ENCODE measurements around the gene ZNF831. TPM values are rescaled to one million over a fixed set of nuclear protein-coding genes. Genes with fewer than 3 reads are reported as not detected.

ZNF831 gene
- total RNA-seq, 1 experiment from 2014 or later, result not detected

DNA sequence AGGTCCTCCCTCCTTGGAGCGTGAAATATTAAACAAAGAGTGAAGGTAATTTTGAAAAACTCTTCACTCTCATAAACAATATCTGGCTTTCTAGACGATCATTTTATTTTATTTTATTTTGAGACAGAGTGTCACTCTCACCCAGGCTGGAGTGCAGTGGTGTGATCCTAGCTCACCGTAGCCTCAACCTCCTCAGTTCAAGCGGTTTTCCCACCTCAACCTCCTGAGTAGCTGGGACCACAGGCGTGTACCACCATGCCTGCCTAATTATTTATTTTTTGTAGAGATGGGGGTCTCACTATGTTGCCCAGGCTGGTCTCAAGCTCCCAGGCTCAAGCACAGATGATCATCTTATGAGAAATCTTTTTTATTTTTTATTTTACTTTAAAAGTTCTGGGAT is 16.4 kb downstream of the ZNF831 start:
- intact Hi-C loops (cut with micrococcal nuclease; ENCODE audit: unreplicated experiment), result no loop called here
- CTCF ChIA-PET, result interaction anchor here (0.6 to 0.8 kb wide), 2 partner anchors 92 to 416 kb away, joined by 3 to 5 read pairs; no protein-coding TSS in a partner anchor
- no peaks in the 10 kb centered on the region for H3K4me1 Mint-ChIP-seq (ENCODE audit: low read depth, unreplicated experiment)
- no TSS peak for BruUV-seq (replicated peaks)
- H3K9me3 Mint-ChIP-seq (ENCODE audit: low read depth, unreplicated experiment), result no peaks in the 10 kb centered on the region
- H3K36me3 Mint-ChIP-seq (ENCODE audit: insufficient read depth, unreplicated experiment), result no peaks in the 10 kb centered on the region
- H3K27ac Mint-ChIP-seq (ENCODE audit: unreplicated experiment), result no peak overlapping the region
- peaks cover 94% of the 10 kb centered on the region for H3K27me3 Mint-ChIP-seq (ENCODE audit: unreplicated experiment)
- DNase-seq, result no peak
- no peak overlapping the region for H3K4me3 Mint-ChIP-seq (ENCODE audit: low read depth, unreplicated experiment)
- TF ChIP-seq, protein P1, sequence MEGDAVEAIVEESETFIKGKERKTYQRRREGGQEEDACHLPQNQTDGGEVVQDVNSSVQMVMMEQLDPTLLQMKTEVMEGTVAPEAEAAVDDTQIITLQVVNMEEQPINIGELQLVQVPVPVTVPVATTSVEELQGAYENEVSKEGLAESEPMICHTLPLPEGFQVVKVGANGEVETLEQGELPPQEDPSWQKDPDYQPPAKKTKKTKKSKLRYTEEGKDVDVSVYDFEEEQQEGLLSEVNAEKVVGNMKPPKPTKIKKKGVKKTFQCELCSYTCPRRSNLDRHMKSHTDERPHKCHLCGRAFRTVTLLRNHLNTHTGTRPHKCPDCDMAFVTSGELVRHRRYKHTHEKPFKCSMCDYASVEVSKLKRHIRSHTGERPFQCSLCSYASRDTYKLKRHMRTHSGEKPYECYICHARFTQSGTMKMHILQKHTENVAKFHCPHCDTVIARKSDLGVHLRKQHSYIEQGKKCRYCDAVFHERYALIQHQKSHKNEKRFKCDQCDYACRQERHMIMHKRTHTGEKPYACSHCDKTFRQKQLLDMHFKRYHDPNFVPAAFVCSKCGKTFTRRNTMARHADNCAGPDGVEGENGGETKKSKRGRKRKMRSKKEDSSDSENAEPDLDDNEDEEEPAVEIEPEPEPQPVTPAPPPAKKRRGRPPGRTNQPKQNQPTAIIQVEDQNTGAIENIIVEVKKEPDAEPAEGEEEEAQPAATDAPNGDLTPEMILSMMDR (IDR thresholded peaks at IDR 0.05; ENCODE audit: unreplicated experiment), result no peak

- CTCF ChIA-PET, result no interaction called here
- no peak overlapping the region for H3K27ac Mint-ChIP-seq (ENCODE audit: unreplicated experiment)
Measured at GRCh38 chr20:59181936-59182335, 18.3 kb downstream of the ZNF831 start.

DNA sequence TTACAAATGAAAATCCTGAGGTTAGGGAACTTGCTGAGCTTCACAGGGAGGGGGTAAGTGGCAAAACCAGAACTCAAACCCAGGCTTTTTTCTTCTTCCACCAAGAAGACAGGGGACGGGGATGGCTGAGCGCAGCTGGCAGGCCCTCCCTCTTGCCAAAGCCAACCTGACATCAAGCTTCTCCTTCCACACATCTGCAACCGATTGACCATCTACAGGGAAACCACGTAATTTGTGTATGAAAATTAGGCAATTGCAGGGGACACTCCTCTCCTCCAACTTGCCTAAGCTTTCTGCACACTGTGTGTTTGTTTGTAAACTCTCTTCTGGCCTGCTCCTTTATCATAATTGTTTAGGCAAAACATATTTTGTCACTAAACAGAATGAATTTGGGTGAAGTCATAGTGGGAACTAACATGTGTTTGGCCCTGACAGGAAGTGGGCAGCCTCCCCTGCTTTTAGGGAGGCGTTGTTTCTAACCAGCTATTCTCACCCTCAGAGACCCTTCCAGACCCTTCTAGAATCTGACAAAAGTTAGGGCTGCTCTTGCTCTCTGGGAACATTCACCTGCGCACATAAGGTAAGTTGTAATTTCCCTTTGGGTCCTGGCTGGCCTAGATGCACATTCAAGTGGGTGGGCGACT is 18.9 kb downstream of the ZNF831 start:
- CTCF ChIA-PET, result no interaction called here
- H3K4me3 Mint-ChIP-seq (ENCODE audit: low read depth, unreplicated experiment), result no peak overlapping the region
- no peak for DNase-seq
- BruUV-seq (replicated peaks), result no TSS peak
- TF ChIP-seq, protein P1 (IDR thresholded peaks at IDR 0.05; ENCODE audit: unreplicated experiment), result no peak
- H3K4me1 Mint-ChIP-seq (ENCODE audit: low read depth, unreplicated experiment), result no peaks in the 10 kb centered on the region
- H3K27ac Mint-ChIP-seq (ENCODE audit: unreplicated experiment), result no peak overlapping the region
- H3K27me3 Mint-ChIP-seq (ENCODE audit: unreplicated experiment), result peaks cover 94% of the 10 kb centered on the region
- H3K9me3 Mint-ChIP-seq (ENCODE audit: low read depth, unreplicated experiment), result no peaks in the 10 kb centered on the region
- intact Hi-C loops (cut with micrococcal nuclease; ENCODE audit: unreplicated experiment), result no loop called here
- no peaks in the 10 kb centered on the region for H3K36me3 Mint-ChIP-seq (ENCODE audit: insufficient read depth, unreplicated experiment)

More at GRCh38 chr20:59181936-59182335, 18.3 kb downstream of the ZNF831 start:
- no peak for DNase-seq
- no TSS peak for BruUV-seq (replicated peaks)
- peaks cover 94% of the 10 kb centered on the region for H3K27me3 Mint-ChIP-seq (ENCODE audit: unreplicated experiment)
- TF ChIP-seq, protein P1 (IDR thresholded peaks at IDR 0.05; ENCODE audit: unreplicated experiment), result no peak
- H3K9me3 Mint-ChIP-seq (ENCODE audit: low read depth, unreplicated experiment), result no peaks in the 10 kb centered on the region
- H3K4me1 Mint-ChIP-seq (ENCODE audit: low read depth, unreplicated experiment), result no peaks in the 10 kb centered on the region
- H3K4me3 Mint-ChIP-seq (ENCODE audit: low read depth, unreplicated experiment), result no peak overlapping the region
- intact Hi-C loops (cut with micrococcal nuclease; ENCODE audit: unreplicated experiment), result no loop called here
- H3K36me3 Mint-ChIP-seq (ENCODE audit: insufficient read depth, unreplicated experiment), result no peaks in the 10 kb centered on the region

DNA sequence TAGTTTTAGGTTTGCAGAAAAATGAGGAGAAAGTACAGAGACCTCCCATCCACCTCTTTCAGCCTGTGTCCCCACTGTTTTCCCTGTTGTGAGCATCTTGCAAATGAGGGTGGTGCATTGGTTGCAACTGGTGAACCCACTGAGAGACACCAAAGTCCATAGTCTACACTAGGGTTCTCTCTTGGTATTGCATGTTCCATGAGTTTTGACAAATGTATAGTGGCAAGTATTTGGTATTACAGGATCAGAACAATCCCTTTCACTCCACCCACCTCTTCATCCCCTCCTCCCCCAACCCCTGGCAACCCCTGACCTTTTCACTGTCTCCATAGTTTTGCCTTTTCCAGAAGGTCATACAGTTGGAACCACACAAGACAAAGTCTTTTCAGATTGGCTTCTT is 20.1 kb downstream of the ZNF831 start:
- CTCF ChIA-PET, result no interaction called here
- DNase-seq, result no peak
- Mint-ChIP-seq H3K4me3 (ENCODE audit: low read depth, unreplicated experiment) (no peak overlapping the region), H3K4me1 (ENCODE audit: low read depth, unreplicated experiment) (no peaks in the 10 kb centered on the region), H3K27me3 (ENCODE audit: unreplicated experiment) (peaks cover 92% of the 10 kb centered on the region), H3K9me3 (ENCODE audit: low read depth, unreplicated experiment) (no peaks in the 10 kb centered on the region), H3K36me3 (ENCODE audit: insufficient read depth, unreplicated experiment) (no peaks in the 10 kb centered on the region), H3K27ac (ENCODE audit: unreplicated experiment) (no peak overlapping the region)
- BruUV-seq (replicated peaks), result no TSS peak
- intact Hi-C loops (cut with micrococcal nuclease; ENCODE audit: unreplicated experiment), result no loop called here
- TF ChIP-seq, protein P1 (IDR thresholded peaks at IDR 0.05; ENCODE audit: unreplicated experiment), result no peak
